GM21619 (cell line): Measurements from ENCODE around the gene SLC25A17.

ENCODE experiments used
- ATAC-seq: cut with Tn5 transposase; IDR thresholded peaks from one replicate; pipeline ENCODE4 v1.9.1; 2021; ENCODE audit not compliant: unreplicated experiment

The SLC25A17 gene

GRCh38 chr22:40758390-40758789 is 60.8 kb downstream of the SLC25A17 start:
- ATAC-seq = no peak

DNA sequence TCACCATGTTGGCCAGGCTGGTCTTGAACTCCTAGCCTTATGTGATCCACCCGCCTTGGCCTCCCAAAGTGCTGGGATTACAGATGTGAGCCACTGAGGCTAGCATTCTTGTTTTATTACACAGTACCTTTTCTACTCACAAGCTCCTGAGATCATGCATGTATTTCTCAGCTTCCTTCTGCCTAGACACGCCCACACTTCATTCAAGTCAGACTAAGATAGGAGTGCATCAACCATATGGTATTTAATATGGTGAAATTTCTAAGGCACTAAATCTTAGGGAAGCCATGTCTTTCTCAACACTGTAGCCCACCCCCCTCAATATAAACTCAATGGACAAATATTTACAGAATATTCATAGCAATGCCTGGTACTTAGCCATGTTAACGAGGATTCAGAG is 62.1 kb downstream of the SLC25A17 start:
- ATAC-seq = no peak

- no peak for ATAC-seq
Measured at GRCh38 chr22:40753114-40753513, 66.0 kb downstream of the SLC25A17 start.

DNA sequence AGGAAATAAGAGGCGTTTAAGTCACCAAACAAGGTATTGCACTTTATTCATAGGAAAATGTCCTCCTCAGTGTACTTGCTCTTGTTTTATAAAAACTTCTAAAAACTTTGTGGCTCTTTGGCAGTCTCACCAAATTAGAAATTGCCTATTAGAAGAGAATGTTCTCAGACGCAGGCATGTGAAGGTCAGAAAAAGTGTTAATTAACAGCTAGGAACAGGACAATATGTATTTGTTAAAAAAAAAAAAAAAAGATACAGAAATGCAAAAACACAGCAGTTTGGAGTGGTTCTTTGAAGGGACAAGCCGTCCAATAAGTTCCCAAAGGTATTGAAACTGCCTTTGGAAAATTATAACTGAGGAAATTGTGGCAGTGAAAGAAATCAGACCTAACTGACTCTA is 67.9 kb downstream of the SLC25A17 start:
- ATAC-seq = no peak

DNA sequence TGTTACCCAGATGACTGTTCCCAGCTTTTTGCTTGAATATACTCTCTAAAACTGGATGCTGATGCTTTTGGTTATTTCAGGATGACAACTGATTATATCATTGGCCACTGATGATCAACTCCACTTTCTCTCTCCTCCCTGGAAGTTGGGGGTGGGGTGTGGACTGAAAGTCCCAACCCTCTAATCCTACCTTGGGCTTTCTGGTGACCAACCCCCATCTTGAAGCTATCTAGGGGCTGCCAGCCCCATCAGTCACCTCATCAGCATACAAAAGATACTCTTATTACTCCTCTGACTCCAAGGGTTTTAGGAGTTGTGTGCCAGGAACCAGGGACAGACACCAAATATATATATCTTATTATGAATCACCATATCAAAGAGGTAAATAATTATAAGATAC is 69.3 kb downstream of the SLC25A17 start:
- ATAC-seq = no peak

GRCh38 chr22:40748388-40749355 is 70.5 kb downstream of the SLC25A17 start:
- no peak for ATAC-seq

GRCh38 chr22:40747361-40747760 is 71.8 kb downstream of the SLC25A17 start:
- ATAC-seq = no peak

GRCh38 chr22:40746428-40747220 is 72.5 kb downstream of the SLC25A17 start:
- ATAC-seq = no peak

- ATAC-seq = no peak
Measured at GRCh38 chr22:40743768-40744167, 75.4 kb downstream of the SLC25A17 start.

DNA sequence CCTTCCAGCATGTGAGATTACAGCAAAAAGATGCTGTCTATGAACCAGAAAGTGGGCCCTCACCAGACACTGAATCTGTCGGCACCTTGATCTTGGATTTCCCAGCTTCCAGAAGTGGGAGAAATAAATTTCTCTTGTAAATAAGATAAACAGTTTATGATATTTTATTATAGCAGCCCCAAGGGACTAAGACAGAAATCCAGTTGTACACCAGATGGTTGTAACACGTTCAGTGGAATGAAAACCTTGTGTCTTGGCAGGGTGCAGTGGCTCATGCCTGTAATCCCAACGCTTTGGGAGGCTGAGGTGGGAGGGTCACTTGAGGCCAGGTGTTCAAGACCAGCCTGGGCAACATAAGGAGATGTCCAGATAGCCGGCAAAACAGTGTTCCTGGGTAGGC is 78.0 kb downstream of the SLC25A17 start:
- ATAC-seq = no peak

GRCh38 chr22:40739721-40740120 is 79.4 kb downstream of the SLC25A17 start:
- ATAC-seq = no peak

GRCh38 chr22:40733919-40734318 is 85.2 kb downstream of the SLC25A17 start:
- ATAC-seq = no peak

DNA sequence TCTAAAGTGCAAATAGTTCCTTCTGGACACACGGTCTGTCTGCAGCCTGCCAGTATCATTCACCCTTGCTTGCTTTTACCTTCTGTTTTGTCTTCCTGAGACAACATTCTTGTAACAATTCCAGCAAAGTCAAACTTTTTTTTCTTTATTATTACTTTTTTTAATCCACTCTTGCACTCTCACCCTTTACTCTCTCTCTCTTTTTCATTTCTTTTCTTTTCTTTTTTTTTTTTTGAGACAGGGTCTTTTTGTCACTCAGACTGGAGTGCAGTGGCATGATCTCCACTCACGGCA is 86.2 kb downstream of the SLC25A17 start:
- ATAC-seq = no peak

- ATAC-seq = no peak
Measured at GRCh38 chr22:40729284-40729683, 89.9 kb downstream of the SLC25A17 start.

DNA sequence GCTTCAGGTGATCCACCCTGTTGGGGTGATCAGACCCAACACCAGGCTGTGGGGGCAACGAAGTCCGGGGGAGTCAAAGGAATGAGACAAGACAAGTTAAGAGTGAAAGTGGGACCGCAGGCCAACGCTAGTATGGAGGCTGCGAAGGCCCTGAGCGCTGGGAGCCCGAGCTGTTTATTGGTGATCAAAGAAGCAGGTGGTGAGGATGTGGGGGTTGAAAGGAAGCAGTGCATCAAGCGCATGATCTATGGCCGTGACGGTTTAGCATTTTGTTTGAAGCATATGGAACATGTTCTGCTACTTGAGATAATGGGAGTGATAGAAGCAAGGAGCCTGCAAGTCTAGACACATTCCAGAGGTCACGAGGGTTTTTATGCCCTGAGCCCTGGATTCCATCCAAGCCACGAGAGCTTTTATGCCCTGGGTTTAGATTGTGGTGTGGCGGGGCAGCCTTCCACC is 90.4 kb downstream of the SLC25A17 start:
- no peak for ATAC-seq

- ATAC-seq = no peak
Measured at GRCh38 chr22:40727964-40728615, 91.1 kb downstream of the SLC25A17 start.

- no peak for ATAC-seq
Measured at GRCh38 chr22:40727070-40727963, 91.8 kb downstream of the SLC25A17 start.

DNA sequence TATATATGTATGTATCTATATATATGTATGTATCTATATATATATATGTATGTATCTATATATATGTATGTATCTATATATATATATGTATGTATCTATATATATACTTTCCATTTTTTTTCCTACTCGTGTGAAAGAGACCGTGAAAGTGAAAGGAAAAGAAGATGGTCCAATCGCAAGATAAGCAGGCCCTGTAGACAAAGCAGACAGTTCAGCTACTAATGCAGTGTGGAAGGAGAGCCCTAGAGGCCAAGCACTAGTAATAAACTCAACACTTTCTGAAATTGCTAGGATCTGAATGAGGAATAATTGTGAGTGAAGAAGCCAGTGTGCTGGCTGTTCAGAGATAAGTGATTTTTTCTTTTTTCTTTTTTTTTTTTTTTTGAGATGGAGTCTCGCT is 92.6 kb downstream of the SLC25A17 start:
- ATAC-seq = no peak

DNA sequence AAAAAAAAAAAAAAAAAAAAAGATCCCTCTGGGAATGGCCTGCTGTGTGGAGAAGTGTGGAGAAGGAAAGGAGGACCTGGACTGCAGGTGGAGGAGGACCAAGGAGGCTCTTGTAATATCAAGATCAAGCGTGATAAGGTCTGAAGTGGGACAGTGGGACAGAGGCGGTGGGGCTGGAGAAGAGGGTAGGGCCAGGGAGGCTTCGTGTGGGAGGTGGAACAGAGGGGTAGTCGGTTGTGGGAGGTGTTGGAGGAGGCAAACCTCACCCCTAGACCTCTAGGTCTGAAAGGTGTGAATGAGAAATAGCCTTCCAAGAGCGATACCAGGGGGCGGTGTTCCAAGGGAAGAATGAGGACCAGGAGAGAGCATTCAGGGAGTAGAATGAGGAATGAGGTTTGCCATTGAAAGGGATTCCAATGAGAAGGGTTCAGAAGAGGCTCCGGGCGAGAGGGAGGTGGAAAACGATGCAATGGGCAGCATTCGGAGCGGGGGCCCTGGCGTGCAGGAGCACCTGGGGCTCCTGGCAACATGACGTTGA is 95.7 kb downstream of the SLC25A17 start:
- ATAC-seq = no peak

GRCh38 chr22:40721266-40721665 is 97.9 kb downstream of the SLC25A17 start:
- no peak for ATAC-seq
